GM21786 (cell line): ENCODE results near the gene PHF13.
"Not testable (repeated sequence)": the region's sequence is repeated elsewhere in the genome, so short reads cannot be mapped to it uniquely, and the experiment has no call there.

Experiments used
- ATAC-seq: cut with Tn5 transposase; IDR thresholded peaks from one replicate; pipeline ENCODE4 v1.9.1; 2021; ENCODE audit not compliant: unreplicated experiment

The PHF13 gene

GRCh38 chr1:6627031-6627430 lies 13.5 kb downstream of the PHF13 start:
- no peak for ATAC-seq

GRCh38 chr1:6627841-6628545 lies 14.5 kb downstream of the PHF13 start:
- no peak for ATAC-seq

DNA sequence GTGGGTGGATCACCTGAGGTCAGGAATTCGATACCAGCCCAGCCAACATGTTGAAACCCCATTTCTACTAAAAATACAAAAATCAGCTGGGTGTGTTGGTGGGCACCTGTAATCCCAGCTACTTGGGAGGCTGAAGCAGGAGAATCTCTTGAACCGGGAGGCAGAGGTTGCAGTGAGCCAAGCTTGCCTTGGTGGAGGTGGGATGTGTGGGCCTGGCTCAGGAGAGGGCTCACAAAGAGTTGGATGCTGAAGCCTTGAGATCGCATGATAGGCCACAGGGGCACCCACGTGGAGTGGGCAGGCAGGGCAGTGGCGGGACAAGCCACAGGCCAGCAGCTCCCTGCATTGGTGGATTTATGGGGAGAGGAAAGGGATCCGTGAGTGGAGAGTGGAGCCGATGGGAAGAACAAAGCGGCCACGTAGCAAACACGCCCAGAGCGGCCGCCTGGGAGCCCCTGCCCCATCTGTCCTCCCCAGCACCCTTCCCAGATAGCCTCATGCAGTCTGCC lies 15.5 kb downstream of the PHF13 start:
- ATAC-seq = no peak

- ATAC-seq = no peak
Measured at GRCh38 chr1:6630027-6630426, 16.5 kb downstream of the PHF13 start.

GRCh38 chr1:6631058-6631457 lies 17.5 kb downstream of the PHF13 start:
- no peak for ATAC-seq

DNA sequence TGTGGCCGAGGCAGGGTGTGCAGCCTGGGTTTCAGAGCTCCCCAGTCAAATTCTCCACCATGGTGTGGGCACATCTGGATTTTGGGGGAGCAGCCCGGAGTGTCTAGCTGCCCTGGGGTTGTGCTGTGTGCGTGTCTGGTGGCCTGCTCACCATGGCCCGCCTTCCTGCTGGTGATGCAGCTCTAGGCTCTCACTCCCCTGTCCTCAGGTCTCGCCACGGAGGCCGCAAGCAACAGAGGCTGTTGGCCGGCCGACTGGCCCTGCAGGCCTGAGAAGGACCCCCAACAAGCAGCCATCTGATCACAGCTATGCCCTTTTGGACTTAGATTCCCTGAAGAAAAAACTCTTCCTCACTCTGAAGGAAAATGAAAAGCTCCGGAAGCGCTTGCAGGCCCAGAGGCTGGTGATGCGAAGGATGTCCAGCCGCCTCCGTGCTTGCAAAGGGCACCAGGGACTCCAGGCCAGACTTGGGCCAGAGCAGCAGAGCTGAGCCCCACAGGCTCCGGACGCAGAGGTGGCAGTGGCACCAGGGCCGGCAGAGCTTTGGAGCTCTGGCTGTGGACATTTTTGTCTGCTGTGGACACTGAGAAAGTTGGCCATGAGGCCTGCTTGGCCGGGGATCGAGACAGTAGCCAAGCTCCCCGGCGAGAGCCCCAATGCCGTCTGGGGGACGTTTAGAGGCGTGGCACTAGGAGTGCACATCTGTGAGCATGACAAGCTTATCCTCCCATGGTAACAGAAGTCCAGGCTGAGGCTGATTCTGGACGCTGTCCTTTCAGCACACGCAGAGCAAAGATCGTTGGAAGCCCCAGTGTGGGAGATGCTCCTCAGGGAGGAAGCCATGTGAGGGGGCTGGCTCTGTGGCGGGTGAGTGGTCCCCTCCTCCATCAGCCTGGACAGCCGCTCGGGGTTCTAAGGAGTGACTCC lies 19.3 kb downstream of the PHF13 start:
- ATAC-seq = no peak

GRCh38 chr1:6634371-6635052 lies 21.0 kb downstream of the PHF13 start:
- no peak for ATAC-seq

- ATAC-seq = no peak
Measured at GRCh38 chr1:6635161-6635909, 21.8 kb downstream of the PHF13 start.

DNA sequence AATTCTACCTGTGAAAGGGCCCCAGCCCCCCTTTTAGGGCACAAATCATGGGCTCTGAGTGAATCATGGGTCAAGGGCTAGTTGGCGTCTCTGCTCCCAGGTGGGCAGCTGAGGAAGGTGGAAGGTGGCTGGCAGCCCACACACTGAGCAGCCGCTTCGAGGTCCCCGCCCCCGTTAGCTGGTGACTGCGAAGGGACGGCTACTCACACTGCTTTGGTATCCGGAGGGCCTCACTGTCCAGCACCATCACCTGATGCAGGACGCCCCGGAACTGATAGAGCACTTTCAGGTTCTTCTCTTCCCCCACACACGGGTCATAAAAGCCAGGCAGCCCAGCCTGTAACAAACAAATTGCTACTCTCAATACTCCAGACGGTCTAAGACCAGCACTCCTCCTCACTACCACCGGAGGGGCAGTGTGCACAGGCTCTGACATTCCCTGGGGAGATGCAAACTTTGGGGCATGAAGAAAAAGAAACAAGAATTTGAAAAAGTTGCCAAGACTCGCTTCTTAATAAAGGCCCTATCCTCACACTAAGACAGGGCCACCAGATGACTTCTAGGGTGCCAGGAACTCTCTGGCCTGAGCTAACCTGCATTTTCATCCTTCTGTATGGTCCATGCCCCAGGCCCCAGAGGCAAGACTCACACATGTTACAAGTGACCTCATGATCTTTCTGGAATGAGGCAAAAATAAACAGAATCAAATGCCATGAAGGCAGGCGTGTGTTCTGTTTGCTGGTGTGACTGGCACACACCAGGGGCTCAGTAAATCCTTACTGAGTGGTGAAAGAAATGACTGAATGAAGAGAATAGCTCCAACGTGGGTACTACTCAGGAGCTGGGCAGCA lies 22.6 kb downstream of the PHF13 start:
- no peak for ATAC-seq

- not testable (repeated sequence) for ATAC-seq
Measured at GRCh38 chr1:6636778-6637177, 23.2 kb downstream of the PHF13 start.

DNA sequence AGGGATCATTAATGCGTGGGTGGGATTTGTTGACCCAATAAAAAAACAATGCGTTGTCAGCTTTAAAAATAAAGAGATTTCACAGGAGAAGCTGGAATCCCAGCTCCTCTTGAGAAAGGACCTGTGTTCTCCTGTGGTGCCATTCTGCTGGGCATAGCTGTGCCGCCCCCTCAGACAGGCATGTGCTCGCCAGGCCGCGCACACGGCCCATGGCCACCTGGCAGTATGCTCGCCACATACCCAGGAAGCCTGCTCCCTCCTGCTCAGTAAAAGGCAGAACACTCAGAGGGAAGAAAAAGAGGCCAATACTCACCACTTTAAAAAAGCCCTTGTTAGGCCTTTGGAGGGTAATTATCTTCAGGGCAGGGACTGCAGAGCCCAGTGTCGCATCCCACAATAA lies 24.2 kb downstream of the PHF13 start:
- no peak for ATAC-seq

DNA sequence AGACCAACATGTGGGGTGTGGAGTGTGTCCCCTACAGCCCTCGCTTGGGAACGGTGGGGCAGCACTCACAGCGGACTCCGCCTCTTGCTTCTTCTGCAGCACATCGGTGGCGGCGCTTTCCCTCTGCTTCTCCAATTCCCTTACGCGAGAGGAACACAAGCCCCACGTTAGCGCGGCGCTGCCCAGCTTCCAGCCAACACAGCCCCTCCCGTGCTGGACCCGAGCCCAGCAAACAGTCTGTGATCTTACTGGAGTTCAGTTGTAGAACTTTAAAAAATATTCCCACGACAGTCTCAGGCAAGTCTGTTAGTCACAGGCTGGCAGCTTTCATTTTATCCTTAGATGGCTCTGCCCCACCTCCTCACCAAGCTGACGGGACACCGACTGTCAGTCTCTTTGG lies 24.7 kb downstream of the PHF13 start:
- ATAC-seq = no peak

GRCh38 chr1:6640867-6641266 lies 27.3 kb downstream of the PHF13 start:
- not testable (repeated sequence) for ATAC-seq

DNA sequence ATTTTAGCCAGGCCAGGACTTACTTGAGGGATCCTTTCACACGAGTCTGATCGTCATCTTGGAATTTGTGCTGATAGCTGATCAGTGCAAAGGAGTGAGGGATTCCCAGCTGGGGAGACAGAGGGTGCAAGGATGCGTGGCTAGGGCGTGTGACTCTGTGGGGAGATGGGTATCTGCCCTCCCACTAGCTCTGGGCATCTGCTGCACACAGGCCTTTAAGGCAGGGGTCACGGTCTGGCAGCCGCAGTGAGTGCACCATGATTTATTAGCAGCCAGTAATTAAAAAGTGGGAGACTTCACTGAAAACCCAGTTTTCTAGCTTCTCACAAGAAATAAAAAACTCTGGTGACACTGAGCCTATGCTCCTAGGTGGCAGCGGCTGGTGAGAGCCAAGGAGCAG lies 31.5 kb downstream of the PHF13 start:
- ATAC-seq = no peak

GRCh38 chr1:6646499-6647148 lies 33.1 kb downstream of the PHF13 start:
- ATAC-seq = no peak

DNA sequence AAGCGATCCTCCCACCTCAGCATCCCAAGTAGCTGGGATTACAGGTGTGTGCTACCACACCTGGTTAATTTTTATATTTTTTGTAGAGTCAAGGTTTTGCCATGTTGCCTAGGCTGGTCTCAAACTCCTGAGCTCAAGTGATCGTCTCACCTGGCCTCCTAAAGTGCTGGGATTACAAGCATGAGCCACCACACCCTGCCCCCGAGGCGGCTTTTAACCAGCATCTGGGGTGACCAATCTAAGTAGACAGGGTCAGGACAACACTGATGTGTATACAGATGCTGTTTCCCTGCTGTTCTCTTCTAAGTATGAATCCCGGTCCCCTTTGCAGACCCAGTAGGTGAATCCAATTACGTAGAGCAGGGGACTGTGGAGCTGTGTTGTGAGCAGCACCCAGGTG lies 35.0 kb downstream of the PHF13 start:
- ATAC-seq = no peak

DNA sequence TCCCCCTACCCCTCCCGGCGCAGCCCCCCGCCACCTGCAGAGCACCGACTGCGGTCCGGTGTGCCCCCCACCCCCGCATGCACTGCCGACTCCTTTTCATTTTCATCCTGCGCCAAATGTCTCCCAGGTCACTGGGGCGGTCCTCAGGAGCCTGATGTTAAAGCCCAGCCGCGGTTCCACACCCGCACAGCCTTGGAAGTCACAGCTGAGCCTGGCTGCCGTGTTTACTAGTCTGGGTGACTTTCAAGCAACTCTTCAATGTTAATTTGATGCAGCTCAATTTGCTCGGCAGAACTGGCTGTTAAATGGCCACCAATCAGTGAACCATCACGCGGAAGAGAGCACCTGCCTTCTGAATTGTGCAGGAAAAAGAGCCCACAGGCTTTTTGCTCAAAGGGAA lies 38.4 kb downstream of the PHF13 start:
- ATAC-seq = no peak

DNA sequence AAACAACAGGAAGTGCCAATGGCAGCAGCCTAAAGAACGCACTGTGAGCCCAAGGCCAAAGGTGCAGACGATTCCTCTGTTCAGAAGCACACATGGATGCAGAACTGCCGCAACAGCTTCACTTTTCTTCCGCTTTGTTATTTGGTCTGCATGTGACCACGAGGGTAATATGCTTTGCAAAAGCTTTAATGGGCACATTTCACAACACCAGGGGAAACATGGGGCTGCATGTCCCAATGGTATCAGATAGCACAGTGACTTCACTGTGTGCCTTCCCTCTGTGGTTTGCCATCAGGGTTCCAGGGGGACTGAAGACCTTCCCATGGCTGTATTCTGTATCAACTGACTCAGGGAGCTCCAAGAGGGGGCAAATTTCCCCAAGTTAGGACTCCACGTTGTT lies 39.5 kb downstream of the PHF13 start:
- ATAC-seq = no peak
